Uterus (tissue), 2 donors: Measurements from ENCODE around the gene CD69.

Experiments
- CTCF ChIP-seq, 4 experiments: fragments of 200-600 bp in 2 of 4; fragments of 450-650 bp in 2 of 4; sonication (generic) in 2 of 4; IDR thresholded peaks; one replicate each; pipeline ENCODE4 v1.5.1; 2016 to 2019; ENCODE audit warnings: antibody characterized with exemption in 4 of 4, mild to moderate bottlenecking in 2 of 4, moderate library complexity in 1 of 4
- POLR2A ChIP-seq, 2 donors: fragments of 450-650 bp; IDR thresholded peaks; one replicate each; pipeline ENCODE4 v1.6.1; 2016; ENCODE audit warnings: antibody characterized with exemption in 2 of 2, mild to moderate bottlenecking in 1 of 2, moderate library complexity in 1 of 2

DNA sequence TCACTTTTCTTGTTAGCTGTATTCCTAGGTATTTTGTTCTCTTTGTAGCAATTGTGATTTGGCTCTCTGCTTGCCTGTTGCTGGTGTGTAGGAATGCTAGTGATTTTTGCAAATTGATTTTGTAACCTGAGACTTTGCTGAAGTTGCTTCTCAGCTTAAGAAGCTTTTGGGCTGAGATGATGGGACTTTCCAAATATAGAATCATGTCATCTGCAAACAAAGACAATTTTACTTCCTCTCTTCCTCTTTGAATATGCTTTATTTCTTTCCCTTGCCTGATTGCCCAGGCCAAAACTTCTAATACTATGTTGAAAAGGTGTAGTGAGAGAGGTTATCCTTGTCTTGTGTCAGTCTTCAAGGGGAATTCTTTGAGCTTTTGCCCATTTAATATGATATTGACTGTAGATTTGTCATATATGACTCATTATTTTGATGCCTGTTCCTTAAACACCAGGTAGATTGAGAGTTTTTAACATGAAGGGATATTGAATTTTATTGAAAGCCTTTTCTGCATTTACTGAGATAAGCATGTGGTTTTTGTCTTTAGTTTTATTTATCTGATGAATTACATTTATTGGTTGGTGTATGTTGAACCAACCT is 54.5 kb downstream of the CD69 start:
- TF ChIP-seq CTCF (IDR thresholded peaks at IDR 0.05) (no peak), POLR2A (IDR thresholded peaks at IDR 0.05) (no peak)
